ELF-1 (cell line): ENCODE data around the gene TNNC1.

Experiments used
- DNase-seq: peaks from one replicate; pipeline ENCODE4 v3.0.0-alpha.2; 2016; ENCODE audit warnings: low read depth, low spot score

Gene TNNC1

GRCh38 chr3:52484680-52485461 is 31.0 kb upstream of the TNNC1 start:
- no peak for DNase-seq

- DNase-seq, result no peak
These were observed 29.9 kb upstream of the TNNC1 start for GRCh38 chr3:52483577-52484381.

- no peak for DNase-seq
These were observed 29.2 kb upstream of the TNNC1 start for GRCh38 chr3:52483081-52483480.

- DNase-seq, result peak; percentile 80
These were observed 28.1 kb upstream of the TNNC1 start for GRCh38 chr3:52481819-52482521.

GRCh38 chr3:52480768-52481715 is 27.2 kb upstream of the TNNC1 start:
- no peak for DNase-seq

- DNase-seq, result no peak
These were observed 26.2 kb upstream of the TNNC1 start for GRCh38 chr3:52479877-52480575.

- DNase-seq, result no peak
These were observed 25.4 kb upstream of the TNNC1 start for GRCh38 chr3:52479037-52479876.

GRCh38 chr3:52477796-52478095 is 23.9 kb upstream of the TNNC1 start:
- no peak for DNase-seq

DNA sequence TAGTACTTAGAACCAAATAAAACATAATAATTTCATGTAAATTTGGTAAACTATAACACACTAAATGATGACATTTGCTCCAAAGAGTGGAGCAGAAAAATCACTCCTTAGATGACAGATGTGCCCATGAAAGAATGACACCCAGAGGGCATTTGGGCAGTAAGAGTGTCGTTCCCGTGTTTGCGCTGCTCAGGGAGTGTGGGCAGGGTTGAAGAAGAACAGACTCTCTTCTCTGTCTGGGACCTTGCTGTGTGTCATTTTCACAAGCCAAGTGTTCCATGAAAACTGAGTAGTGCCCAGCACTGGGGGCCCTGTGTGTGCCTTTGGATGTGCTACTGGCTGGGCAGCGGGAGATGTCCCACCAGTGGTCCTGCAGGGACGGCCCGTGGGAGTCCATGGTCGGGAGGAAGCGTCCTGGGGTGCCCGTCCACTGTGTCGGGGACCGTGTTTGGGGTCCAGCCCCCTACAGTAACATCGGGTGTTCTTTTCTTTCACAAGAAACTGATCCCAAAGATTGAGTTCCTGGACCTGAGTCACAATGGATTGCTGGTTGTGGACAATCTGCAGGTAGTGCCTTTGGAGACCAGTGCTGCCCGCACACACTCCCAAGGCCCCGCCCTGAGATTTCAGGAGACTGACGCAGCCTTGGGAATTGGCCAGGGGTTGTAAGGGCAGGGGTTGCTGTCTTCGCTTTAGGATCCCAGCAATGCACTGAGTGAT is 23.4 kb upstream of the TNNC1 start:
- no peak for DNase-seq

- no peak for DNase-seq
These were observed 19.2 kb upstream of the TNNC1 start for GRCh38 chr3:52473026-52473425.

- DNase-seq, result no peak
These were observed 18.6 kb upstream of the TNNC1 start for GRCh38 chr3:52472239-52473000.

DNA sequence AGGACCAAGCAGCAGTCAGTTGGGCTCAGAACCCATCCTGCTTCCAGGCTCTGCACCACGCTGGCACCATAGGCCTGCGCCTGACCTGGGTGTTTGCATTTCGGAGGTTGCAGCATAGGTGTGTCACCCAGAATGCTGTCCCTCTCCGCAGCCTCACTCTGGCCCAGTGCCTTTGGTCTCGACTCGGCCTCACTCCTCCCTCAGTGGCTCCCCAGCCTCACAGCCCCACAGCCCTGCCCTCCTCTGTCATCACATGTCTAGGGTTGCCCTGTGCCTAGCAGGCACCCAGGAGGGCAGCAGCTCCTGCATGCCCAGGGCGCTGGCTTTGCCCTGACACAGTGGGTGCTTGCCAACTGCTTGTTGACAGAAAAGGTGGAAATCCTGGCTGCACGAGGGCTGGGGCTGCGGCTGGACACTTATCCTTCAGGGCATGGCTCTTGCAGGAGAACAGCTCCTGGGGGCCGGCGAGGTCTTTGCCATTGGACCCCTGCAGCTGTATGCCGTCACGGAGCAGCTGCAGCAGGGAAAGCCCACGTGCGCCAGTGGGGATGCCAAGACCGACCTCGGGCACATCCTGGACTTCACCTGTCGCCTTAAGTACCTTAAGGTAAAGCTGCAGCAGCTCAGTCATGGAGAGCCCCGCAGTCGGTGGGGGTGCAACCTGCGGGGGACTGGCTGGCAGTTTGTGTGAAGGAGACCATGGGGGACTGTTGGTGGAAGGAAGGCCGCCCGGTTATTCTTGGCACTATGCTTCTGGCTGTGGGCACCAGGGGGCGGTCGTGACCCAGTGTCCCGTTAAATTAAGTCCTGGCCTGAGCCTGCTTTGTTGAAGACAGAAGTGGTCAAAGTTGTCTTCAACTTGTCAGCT is 17.8 kb upstream of the TNNC1 start:
- peak; percentile 68 for DNase-seq

- no peak for DNase-seq
These were observed 17.1 kb upstream of the TNNC1 start for GRCh38 chr3:52470920-52471319.

DNA sequence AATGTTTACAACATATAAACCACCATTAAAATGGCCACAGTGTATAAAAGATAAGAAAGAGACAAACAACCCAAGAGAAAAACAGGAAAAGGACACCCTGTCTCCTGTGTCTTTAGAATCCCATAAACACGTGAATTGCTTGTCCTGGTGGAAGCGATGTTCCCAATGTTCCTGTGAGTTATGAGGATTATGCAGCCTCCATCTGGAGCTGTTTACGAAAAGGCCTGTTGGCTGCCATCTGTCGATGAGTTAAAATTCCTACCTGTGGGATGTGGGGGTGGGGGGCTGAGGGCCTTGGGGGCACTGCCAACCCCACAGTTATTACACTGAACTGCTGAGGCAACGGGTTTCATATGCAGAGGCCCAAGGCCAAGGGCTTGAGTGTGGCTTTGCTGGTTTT is 15.2 kb upstream of the TNNC1 start:
- DNase-seq, result no peak

DNA sequence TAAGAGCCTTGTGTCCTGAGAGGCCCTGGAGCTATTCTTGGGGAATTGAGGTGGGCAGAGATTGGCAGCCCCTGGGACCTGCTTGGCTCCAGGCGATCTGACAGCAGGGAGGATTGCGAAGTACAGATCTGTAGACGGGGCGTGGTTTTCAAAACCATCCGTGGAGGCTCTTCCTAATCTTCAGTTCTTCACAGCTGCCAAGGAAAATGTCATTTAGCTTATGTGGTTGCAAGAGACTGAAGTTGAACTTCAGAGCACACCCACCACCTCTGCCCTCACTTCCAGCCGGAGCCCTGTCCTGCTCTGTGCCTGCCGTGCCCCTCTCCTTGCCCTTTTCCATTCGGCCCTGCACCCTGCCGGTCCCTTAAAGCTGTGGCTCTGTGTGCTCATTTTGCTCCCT is 14.5 kb upstream of the TNNC1 start:
- DNase-seq, result no peak

DNA sequence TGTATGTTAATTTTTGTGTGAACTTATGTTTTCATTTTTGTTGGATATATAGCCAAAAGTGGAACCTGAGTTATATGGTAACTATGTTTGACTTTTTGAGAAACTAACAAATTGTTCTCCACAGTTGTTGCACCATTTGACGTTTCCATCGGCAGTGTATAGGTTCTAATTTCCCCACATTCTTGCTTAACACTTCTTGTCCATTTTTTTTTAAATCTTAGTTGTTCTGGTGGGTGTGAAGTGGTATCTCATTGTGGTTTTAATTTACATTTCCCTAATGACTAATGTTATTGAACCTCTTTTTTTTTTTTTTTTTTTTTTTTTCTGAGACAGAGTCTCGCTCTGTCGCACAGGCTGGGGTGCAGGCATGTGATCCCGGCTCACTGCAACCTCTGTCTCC is 9.6 kb upstream of the TNNC1 start:
- no peak for DNase-seq

- no peak for DNase-seq
These were observed 8.0 kb upstream of the TNNC1 start for GRCh38 chr3:52461874-52462273.
